ENCODE data around the gene DYNLRB2. TPM values are rescaled to one million over a fixed set of nuclear protein-coding genes. Genes with fewer than 3 reads are reported as not detected.

The DYNLRB2 gene
- total and polyA plus RNA-seq, 5 experiments from 2014 or later: 0.91 to 2.3 (median 1.9) TPM

- Mint-ChIP-seq H3K36me3 (peaks cover 0 to 10% (median 0%) of the 10 kb centered on the region in 3 donors), H3K27me3 (peaks cover 0 to 4% (median 0%) of the 10 kb centered on the region in 5 donors), H3K27ac (no peak overlapping the region), H3K4me3 (no peak overlapping the region), H3K9me3 (peaks cover 0 to 5% (median 0%) of the 10 kb centered on the region in 9 donors), H3K4me1 (peaks cover 8 to 21% (median 18%) of the 10 kb centered on the region in 4 donors)
- DNase-seq: no peak
- ATAC-seq: no peak
- POLR2A ChIA-PET: no interaction called here
Observed at GRCh38 chr16:80585764-80586163, 45.0 kb downstream of the DYNLRB2 start.

- peaks cover 0 to 4% (median 0%) of the 10 kb centered on the region in 5 donors for H3K27me3 Mint-ChIP-seq
- ATAC-seq (no peak), DNase-seq (no peak)
- peaks cover 0 to 3% (median 0%) of the 10 kb centered on the region in 9 donors for H3K9me3 Mint-ChIP-seq
- POLR2A ChIA-PET: interaction anchor here (0.9 kb wide), 1 partner anchor 11 kb away, joined by 3 read pairs; no protein-coding TSS in a partner anchor
- H3K36me3 Mint-ChIP-seq: peaks cover 0 to 10% (median 0%) of the 10 kb centered on the region in 3 donors
- H3K27ac Mint-ChIP-seq: no peak overlapping the region
- no peak overlapping the region for H3K4me3 Mint-ChIP-seq
- peaks cover 8 to 21% (median 18%) of the 10 kb centered on the region in 4 donors for H3K4me1 Mint-ChIP-seq
Observed at GRCh38 chr16:80586476-80586875, 45.7 kb downstream of the DYNLRB2 start.

- no peak overlapping the region for H3K4me3 Mint-ChIP-seq
- no peak overlapping the region for H3K27ac Mint-ChIP-seq
- DNase-seq: no peak
- POLR2A ChIA-PET: interaction anchor here (0.9 kb wide), 1 partner anchor 12 kb away, joined by 3 read pairs; no protein-coding TSS in a partner anchor
- peaks cover 0 to 3% (median 0%) of the 10 kb centered on the region in 9 donors for H3K9me3 Mint-ChIP-seq
- peaks cover 0 to 4% (median 0%) of the 10 kb centered on the region in 5 donors for H3K27me3 Mint-ChIP-seq
- no peak for ATAC-seq
- peaks cover 0 to 10% (median 0%) of the 10 kb centered on the region in 3 donors for H3K36me3 Mint-ChIP-seq
- H3K4me1 Mint-ChIP-seq: peaks cover 12 to 26% (median 21%) of the 10 kb centered on the region in 4 donors
Observed at GRCh38 chr16:80587071-80587470, 46.3 kb downstream of the DYNLRB2 start.

- Mint-ChIP-seq H3K9me3 (peaks cover 0 to 8% (median 3%) of the 10 kb centered on the region in 9 donors), H3K27ac (peak overlapping the region in 8 of 10 donors; percentile 4 to 84 (median 66)), H3K27me3 (peaks cover 2 to 21% (median 9%) of the 10 kb centered on the region in 5 donors), H3K4me3 (peak overlapping the region; percentile 15 to 75 (median 60)), H3K4me1 (peaks cover 24 to 26% (median 25%) of the 10 kb centered on the region in 4 donors), H3K36me3 (peaks cover 2 to 14% (median 12%) of the 10 kb centered on the region in 3 donors)
- peak in 6 of 10 donors; percentile 21 to 84 (median 58) for DNase-seq
- POLR2A ChIA-PET: interaction anchor here (0.6 to 1.5 kb wide), 4 partner anchors 11 to 1308 kb away, joined by 3 to 11 read pairs (median 5); no protein-coding TSS in a partner anchor
- ATAC-seq: peak; percentile 92
Observed at GRCh38 chr16:80591071-80591915, 50.5 kb downstream of the DYNLRB2 start.

GRCh38 chr16:80592273-80592672, 51.5 kb downstream of the DYNLRB2 start:
- peaks cover 0 to 18% (median 3%) of the 10 kb centered on the region in 9 donors for H3K9me3 Mint-ChIP-seq
- H3K27ac Mint-ChIP-seq: no peak overlapping the region

DNA sequence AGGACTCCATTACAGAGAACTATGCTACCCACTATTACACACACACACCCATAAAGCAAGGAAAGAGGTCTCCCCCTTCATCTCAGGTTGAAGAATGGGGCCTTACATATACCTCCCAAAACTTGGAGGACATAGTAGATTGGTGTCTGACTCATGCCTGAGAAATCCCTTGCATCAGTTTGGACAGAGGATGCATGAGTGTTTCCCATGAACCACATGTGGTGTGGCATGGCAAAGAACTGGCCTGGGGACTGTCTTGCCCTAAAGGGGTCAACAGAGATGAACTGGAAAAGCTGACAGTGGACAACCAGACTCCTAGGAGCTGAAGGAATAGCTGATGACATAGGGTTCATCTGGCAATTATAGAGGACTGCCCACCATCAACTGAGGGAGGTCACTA, 54.0 kb downstream of the DYNLRB2 start:
- no peak for ATAC-seq
- peaks cover 2 to 19% (median 3%) of the 10 kb centered on the region in 3 donors for H3K36me3 Mint-ChIP-seq
- POLR2A ChIA-PET: no interaction called here

More at GRCh38 chr16:80592273-80592672, 51.5 kb downstream of the DYNLRB2 start:
- ATAC-seq: no peak
- peak overlapping the region in 6 of 10 donors; percentile 12 to 75 (median 37) for H3K4me3 Mint-ChIP-seq
- H3K36me3 Mint-ChIP-seq: peaks cover 2 to 19% (median 8%) of the 10 kb centered on the region in 3 donors
- POLR2A ChIA-PET: no interaction called here
- no peak for DNase-seq
- peaks cover 23 to 32% (median 24%) of the 10 kb centered on the region in 4 donors for H3K4me1 Mint-ChIP-seq
- H3K27me3 Mint-ChIP-seq: peaks cover 5 to 29% (median 12%) of the 10 kb centered on the region in 5 donors

DNA sequence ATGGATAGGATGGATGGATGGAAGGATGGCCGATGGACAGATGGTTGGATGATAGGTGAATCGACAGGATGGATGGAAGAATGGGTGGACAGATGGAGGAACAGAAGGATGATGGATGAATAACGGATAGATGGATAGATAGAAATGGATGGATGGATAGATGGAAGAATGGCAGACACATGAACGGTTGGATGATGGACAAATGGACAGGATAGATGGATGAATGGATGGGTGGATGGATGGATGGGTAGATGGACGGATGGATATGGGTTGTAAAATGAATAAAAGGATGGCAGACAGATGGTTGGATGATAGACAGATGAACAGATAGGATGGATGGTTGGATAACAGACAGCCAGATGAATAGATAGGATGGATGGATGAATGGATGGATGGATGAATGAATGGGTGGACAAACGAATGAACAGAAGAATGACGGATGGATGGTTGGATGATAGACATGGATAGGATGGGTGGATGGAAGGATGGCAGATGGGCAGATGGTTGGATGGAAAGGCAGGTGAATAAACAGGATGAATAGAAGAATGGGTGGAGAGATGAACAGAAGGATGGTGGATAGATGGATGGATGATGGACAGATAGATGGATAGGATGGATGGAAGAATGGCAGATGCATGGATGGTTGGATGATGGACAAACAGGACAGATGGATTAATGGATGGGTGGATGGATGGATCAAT, 55.9 kb downstream of the DYNLRB2 start:
- Mint-ChIP-seq H3K9me3 (peaks cover 0 to 19% (median 3%) of the 10 kb centered on the region in 9 donors), H3K36me3 (peaks cover 2 to 19% (median 3%) of the 10 kb centered on the region in 3 donors), H3K4me3 (no peak overlapping the region), H3K27ac (no peak overlapping the region), H3K4me1 (peaks cover 8 to 22% (median 9%) of the 10 kb centered on the region in 4 donors), H3K27me3 (peaks cover 5 to 29% (median 10%) of the 10 kb centered on the region in 5 donors)
- ATAC-seq (no peak), DNase-seq (no peak)
- POLR2A ChIA-PET: no interaction called here

More for the DNA sequence above, 54.0 kb downstream of the DYNLRB2 start:
- Mint-ChIP-seq H3K4me1 (peaks cover 23 to 30% (median 24%) of the 10 kb centered on the region in 4 donors), H3K4me3 (no peak overlapping the region), H3K9me3 (peaks cover 0 to 19% (median 3%) of the 10 kb centered on the region in 9 donors), H3K27ac (no peak overlapping the region), H3K27me3 (peaks cover 5 to 29% (median 10%) of the 10 kb centered on the region in 5 donors)
- no peak for DNase-seq

- Mint-ChIP-seq H3K27ac (no peak overlapping the region), H3K9me3 (peaks cover 0 to 19% (median 3%) of the 10 kb centered on the region in 9 donors), H3K4me3 (no peak overlapping the region), H3K4me1 (peaks cover 0 to 11% (median 0%) of the 10 kb centered on the region in 4 donors), H3K27me3 (peaks cover 5 to 23% (median 10%) of the 10 kb centered on the region in 5 donors), H3K36me3 (peaks cover 2 to 15% (median 8%) of the 10 kb centered on the region in 3 donors)
- no peak for DNase-seq
- no peak for ATAC-seq
- POLR2A ChIA-PET: no interaction called here
Observed at GRCh38 chr16:80599466-80599865, 58.7 kb downstream of the DYNLRB2 start.

Measured in naive thymus-derived CD8-positive, alpha-beta T cell (primary cell).